ENCODE data around the gene ERMP1. TPM values are rescaled to one million over a fixed set of nuclear protein-coding genes. Genes with fewer than 3 reads are reported as not detected.

The ERMP1 gene
- polyA plus RNA-seq, 1 of the 3 experiments (the other 2 are of a cell fraction): 5.9 TPM

DNA sequence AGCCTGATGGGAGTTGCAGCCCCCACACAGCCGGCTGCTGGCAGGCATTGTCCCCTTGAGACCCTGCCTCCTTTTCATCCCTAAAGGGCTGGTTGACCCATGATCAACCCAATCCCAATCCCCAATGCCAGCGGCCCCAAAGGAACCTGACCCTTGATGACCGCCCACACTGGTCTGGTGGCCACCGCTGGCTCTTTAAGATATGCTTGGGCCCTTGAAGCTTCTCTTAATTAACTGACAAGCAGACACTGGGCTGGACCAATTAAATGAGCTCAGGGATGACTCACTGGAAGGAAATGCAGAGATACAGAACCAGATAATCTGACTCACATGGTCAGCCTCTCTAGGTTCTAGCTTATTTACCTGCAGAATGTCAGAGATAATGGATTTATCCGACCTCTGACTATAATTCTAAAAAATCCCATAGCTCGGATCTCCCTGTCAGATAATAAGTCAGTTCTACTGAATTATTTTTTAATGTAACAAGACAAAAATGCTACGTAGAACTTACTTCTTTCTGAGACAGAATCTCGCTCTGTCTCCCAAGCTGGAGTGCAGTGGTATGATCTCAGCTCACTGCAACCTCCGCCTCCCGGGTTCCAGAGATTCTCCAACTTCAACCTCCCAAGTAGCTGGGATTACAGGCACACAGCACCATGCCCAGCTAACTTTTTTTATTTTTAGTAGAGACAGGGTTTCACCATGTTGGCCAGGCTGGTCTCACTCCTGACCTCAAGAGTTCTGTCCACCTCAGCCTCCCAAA, 46.7 kb upstream of the ERMP1 start (continued):
- no peak for TF ChIP-seq EZH2phosphoT487 (IDR thresholded peaks at IDR 0.05; ENCODE audit: borderline replicate concordance, low read depth)
- peak; percentile 27 to 49; a peak in 1 of 4 replicates for TF ChIP-seq EP300 (IDR thresholded peaks at IDR 0.05; ENCODE audit: borderline replicate concordance in 1 of 2, low read depth in 1 of 2, low read length in 1 of 2)
- TF ChIP-seq, protein P1, sequence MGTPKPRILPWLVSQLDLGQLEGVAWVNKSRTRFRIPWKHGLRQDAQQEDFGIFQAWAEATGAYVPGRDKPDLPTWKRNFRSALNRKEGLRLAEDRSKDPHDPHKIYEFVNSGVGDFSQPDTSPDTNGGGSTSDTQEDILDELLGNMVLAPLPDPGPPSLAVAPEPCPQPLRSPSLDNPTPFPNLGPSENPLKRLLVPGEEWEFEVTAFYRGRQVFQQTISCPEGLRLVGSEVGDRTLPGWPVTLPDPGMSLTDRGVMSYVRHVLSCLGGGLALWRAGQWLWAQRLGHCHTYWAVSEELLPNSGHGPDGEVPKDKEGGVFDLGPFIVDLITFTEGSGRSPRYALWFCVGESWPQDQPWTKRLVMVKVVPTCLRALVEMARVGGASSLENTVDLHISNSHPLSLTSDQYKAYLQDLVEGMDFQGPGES (IDR thresholded peaks at IDR 0.05; ENCODE audit: low read depth, low read length): no peak
- no peak for TF ChIP-seq ELF1 (IDR thresholded peaks at IDR 0.05)
- TF ChIP-seq, protein P2, sequence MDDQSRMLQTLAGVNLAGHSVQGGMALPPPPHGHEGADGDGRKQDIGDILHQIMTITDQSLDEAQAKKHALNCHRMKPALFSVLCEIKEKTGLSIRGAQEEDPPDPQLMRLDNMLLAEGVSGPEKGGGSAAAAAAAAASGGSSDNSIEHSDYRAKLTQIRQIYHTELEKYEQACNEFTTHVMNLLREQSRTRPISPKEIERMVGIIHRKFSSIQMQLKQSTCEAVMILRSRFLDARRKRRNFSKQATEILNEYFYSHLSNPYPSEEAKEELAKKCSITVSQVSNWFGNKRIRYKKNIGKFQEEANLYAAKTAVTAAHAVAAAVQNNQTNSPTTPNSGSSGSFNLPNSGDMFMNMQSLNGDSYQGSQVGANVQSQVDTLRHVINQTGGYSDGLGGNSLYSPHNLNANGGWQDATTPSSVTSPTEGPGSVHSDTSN (IDR thresholded peaks at IDR 0.05): peak; percentile 86
- TF ChIP-seq SIN3A (IDR thresholded peaks at IDR 0.05; ENCODE audit: borderline replicate concordance, low read depth, low read length): 0 out of 2 replicates have a peak, but pooled peaks have one; percentile 37
- TF ChIP-seq FOXJ3 (CRISPR knock-in tag; IDR thresholded peaks at IDR 0.05): no peak
- TF ChIP-seq TCF12 (IDR thresholded peaks at IDR 0.05): peak; percentile 81
- peak; percentile 97 for TF ChIP-seq JUND (IDR thresholded peaks at IDR 0.05)
- TF ChIP-seq GABPA (IDR thresholded peaks at IDR 0.05; ENCODE audit: low read depth): no peak

DNA sequence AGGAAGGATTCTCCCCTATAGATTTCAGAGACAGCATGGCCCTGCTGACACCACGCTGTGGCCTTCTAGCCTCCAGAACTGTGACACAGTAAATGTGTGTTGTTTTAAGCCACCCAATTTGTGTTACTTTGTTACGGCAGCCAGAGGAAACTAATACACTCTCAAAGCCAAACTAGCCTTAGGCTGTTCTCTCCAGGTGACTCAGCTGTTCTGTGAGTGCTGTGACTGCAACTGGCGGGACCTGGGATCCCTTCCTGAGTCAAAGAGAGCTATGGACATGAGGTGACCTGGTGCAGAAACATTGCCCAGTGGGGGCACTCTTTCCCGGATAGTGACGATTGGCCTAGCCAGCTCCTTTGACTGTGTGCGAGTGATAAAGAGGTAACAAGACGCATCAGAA, 43.8 kb upstream of the ERMP1 start:
- Histone ChIP-seq H3K27me3 (ENCODE audit: insufficient read depth) (no peaks in the 10 kb centered on the region), H3K4me3 (ENCODE audit: low read depth in 2 of 2, low read length in 1 of 2) (no peak overlapping the region), H3K4me1 (ENCODE audit: control insufficient read depth in 1 of 2, insufficient read depth in 2 of 2, low read depth in 1 of 2, low read length in 1 of 2) (peaks cover 0 to 3% of the 10 kb centered on the region in 2 experiments; a peak in 2 of 4 replicates), H3K79me2 (ENCODE audit: insufficient read depth) (no peaks in the 10 kb centered on the region), H3K36me3 (replicated peaks in 1 of 2; ENCODE audit: control insufficient read depth in 1 of 2, insufficient read depth in 2 of 2, low read length in 1 of 2) (no peaks in the 10 kb centered on the region), H3K9me2 (no peaks in the 10 kb centered on the region), H4K20me1 (ENCODE audit: insufficient read depth) (no peaks in the 10 kb centered on the region), H3F3A (replicated peaks; ENCODE audit: insufficient read depth) (peaks cover 16% of the 10 kb centered on the region), H3K27ac (ENCODE audit: low read depth in 2 of 2, low read length in 1 of 2) (no peak overlapping the region), H3K4me2 (no peak overlapping the region), H3K9me3 (no peaks in the 10 kb centered on the region), H2AFZ (ENCODE audit: low read depth) (no peak overlapping the region), H3K9ac (no peak overlapping the region)
- ChIA-PET CTCF (no interaction called here), POLR2A (no interaction called here)
- DNase-seq: no peak
- TF ChIP-seq EZH2phosphoT487 (IDR thresholded peaks at IDR 0.05; ENCODE audit: borderline replicate concordance, low read depth) (no peak), ELF1 (IDR thresholded peaks at IDR 0.05) (no peak), GABPA (IDR thresholded peaks at IDR 0.05; ENCODE audit: low read depth) (no peak), TCF12 (IDR thresholded peaks at IDR 0.05) (no peak)
- TF ChIP-seq, protein P3, sequence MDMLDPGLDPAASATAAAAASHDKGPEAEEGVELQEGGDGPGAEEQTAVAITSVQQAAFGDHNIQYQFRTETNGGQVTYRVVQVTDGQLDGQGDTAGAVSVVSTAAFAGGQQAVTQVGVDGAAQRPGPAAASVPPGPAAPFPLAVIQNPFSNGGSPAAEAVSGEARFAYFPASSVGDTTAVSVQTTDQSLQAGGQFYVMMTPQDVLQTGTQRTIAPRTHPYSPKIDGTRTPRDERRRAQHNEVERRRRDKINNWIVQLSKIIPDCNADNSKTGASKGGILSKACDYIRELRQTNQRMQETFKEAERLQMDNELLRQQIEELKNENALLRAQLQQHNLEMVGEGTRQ (IDR thresholded peaks at IDR 0.05; ENCODE audit: borderline replicate concordance, low read depth, low read length): no peak
- WGBS (ENCODE audit: low lambda C conversion rate): 98% methylated on average over 6 of the region's 7 CpGs
